AML-193 (cell line): ENCODE data around the gene B4GALT5.

Experiments
- DNase-seq, 2 experiments: peaks; one replicate each; lab custom pipeline; 2025; lab: John Stamatoyannopoulos, UW

The B4GALT5 gene

GRCh38 chr20:49657118-49657901, 56.4 kb downstream of the B4GALT5 start:
- no peak for DNase-seq

- no peak for DNase-seq
Measured at GRCh38 chr20:49656304-49656703, 57.4 kb downstream of the B4GALT5 start.

GRCh38 chr20:49653925-49654434, 59.7 kb downstream of the B4GALT5 start:
- no peak for DNase-seq

- no peak for DNase-seq
Measured at GRCh38 chr20:49649672-49650071, 64.0 kb downstream of the B4GALT5 start.

GRCh38 chr20:49647550-49647949, 66.1 kb downstream of the B4GALT5 start:
- no peak for DNase-seq

GRCh38 chr20:49646528-49646927, 67.2 kb downstream of the B4GALT5 start:
- DNase-seq = no peak

GRCh38 chr20:49646126-49646525, 67.6 kb downstream of the B4GALT5 start:
- no peak for DNase-seq

- no peak for DNase-seq
Measured at GRCh38 chr20:49644980-49645565, 68.6 kb downstream of the B4GALT5 start.

- no peak for DNase-seq
Measured at GRCh38 chr20:49642816-49643215, 70.9 kb downstream of the B4GALT5 start.

- no peak for DNase-seq
Measured at GRCh38 chr20:49641683-49642656, 71.7 kb downstream of the B4GALT5 start.

GRCh38 chr20:49637046-49637637, 76.5 kb downstream of the B4GALT5 start:
- no peak for DNase-seq

- DNase-seq = no peak
Measured at GRCh38 chr20:49636447-49636846, 77.2 kb downstream of the B4GALT5 start.

- DNase-seq = no peak
Measured at GRCh38 chr20:49635866-49636265, 77.8 kb downstream of the B4GALT5 start.

GRCh38 chr20:49635166-49635565, 78.5 kb downstream of the B4GALT5 start:
- DNase-seq = no peak

- no peak for DNase-seq
Measured at GRCh38 chr20:49634116-49634515, 79.6 kb downstream of the B4GALT5 start.

- DNase-seq = no peak
Measured at GRCh38 chr20:49633643-49634042, 80.0 kb downstream of the B4GALT5 start.

- no peak for DNase-seq
Measured at GRCh38 chr20:49633023-49633422, 80.7 kb downstream of the B4GALT5 start.

GRCh38 chr20:49631856-49632418, 81.7 kb downstream of the B4GALT5 start:
- DNase-seq = no peak

- no peak for DNase-seq
Measured at GRCh38 chr20:49631061-49631716, 82.5 kb downstream of the B4GALT5 start.

- DNase-seq = no peak
Measured at GRCh38 chr20:49630396-49630951, 83.2 kb downstream of the B4GALT5 start.

GRCh38 chr20:49629606-49630005, 84.1 kb downstream of the B4GALT5 start:
- DNase-seq = no peak
